Rectal smooth muscle tissue (tissue), 1 donor: ENCODE results near the gene PPP2R3C.
A peak's percentile ranks its signal among the peaks of the same experiment; 100 is the strongest.
"Not testable (repeated sequence)": the region's sequence is repeated elsewhere in the genome, so short reads cannot be mapped to it uniquely, and the experiment has no call there.

Experiments used
- H3K27ac ChIP-seq: one replicate; pipeline ENCODE4 v1.7.0; 2013; ENCODE audit warnings: low read depth, low read length, inconsistent platforms
- H3K27me3 ChIP-seq: one replicate; pipeline ENCODE4 v1.7.0; 2013; ENCODE audit warnings: low read length; ENCODE audit not compliant: control insufficient read depth, insufficient read depth
- H3K36me3 ChIP-seq: one replicate; pipeline ENCODE4 v1.7.0; 2013; ENCODE audit warnings: low read length; ENCODE audit not compliant: control insufficient read depth, insufficient read depth
- H3K4me1 ChIP-seq: one replicate; pipeline ENCODE4 v1.7.0; 2013; ENCODE audit warnings: low read length; ENCODE audit not compliant: control insufficient read depth, insufficient read depth
- H3K4me3 ChIP-seq: one replicate; pipeline ENCODE4 v1.7.0; 2013; ENCODE audit warnings: low read length
- H3K9ac ChIP-seq: one replicate; pipeline ENCODE4 v1.7.0; 2013; ENCODE audit warnings: low read length

The PPP2R3C gene

GRCh38 chr14:35078082-35078481 lies 43.7 kb downstream of the PPP2R3C start:
- no peak overlapping the region for H3K4me3 ChIP-seq
- no peaks in the 10 kb centered on the region for H3K27me3 ChIP-seq
- H3K4me1 ChIP-seq, result no peaks in the 10 kb centered on the region
- no peak overlapping the region for H3K9ac ChIP-seq
- H3K36me3 ChIP-seq, result peaks cover 10% of the 10 kb centered on the region
- no peak overlapping the region for H3K27ac ChIP-seq

GRCh38 chr14:35073486-35073885 lies 48.3 kb downstream of the PPP2R3C start:
- no peak overlapping the region for H3K9ac ChIP-seq
- H3K27me3 ChIP-seq, result no peaks in the 10 kb centered on the region
- H3K27ac ChIP-seq, result no peak overlapping the region
- H3K4me3 ChIP-seq, result no peak overlapping the region
- peaks cover 4% of the 10 kb centered on the region for H3K36me3 ChIP-seq
- no peaks in the 10 kb centered on the region for H3K4me1 ChIP-seq

- H3K9ac ChIP-seq, result no peak overlapping the region
Measured at GRCh38 chr14:35072226-35072625, 49.6 kb downstream of the PPP2R3C start.

GRCh38 chr14:35068238-35069012 lies 53.4 kb downstream of the PPP2R3C start:
- H3K4me1 ChIP-seq, result no peaks in the 10 kb centered on the region
- H3K27me3 ChIP-seq, result no peaks in the 10 kb centered on the region
- no peak overlapping the region for H3K4me3 ChIP-seq
- H3K9ac ChIP-seq, result no peak overlapping the region
- no peaks in the 10 kb centered on the region for H3K36me3 ChIP-seq
- no peak overlapping the region for H3K27ac ChIP-seq

More at GRCh38 chr14:35072226-35072625, 49.6 kb downstream of the PPP2R3C start:
- Histone ChIP-seq H3K36me3 (no peaks in the 10 kb centered on the region), H3K4me1 (no peaks in the 10 kb centered on the region), H3K4me3 (no peak overlapping the region), H3K27me3 (no peaks in the 10 kb centered on the region), H3K27ac (no peak overlapping the region)

- not testable (repeated sequence) for H3K27ac ChIP-seq, H3K4me1 ChIP-seq, H3K9ac ChIP-seq, H3K36me3 ChIP-seq, H3K4me3 ChIP-seq, H3K27me3 ChIP-seq
Measured at GRCh38 chr14:35065731-35066130, 56.1 kb downstream of the PPP2R3C start.

GRCh38 chr14:35061113-35061791 lies 60.5 kb downstream of the PPP2R3C start:
- H3K27me3 ChIP-seq, H3K4me1 ChIP-seq, H3K36me3 ChIP-seq, H3K9ac ChIP-seq, H3K27ac ChIP-seq, H3K4me3 ChIP-seq: not testable (repeated sequence)

DNA sequence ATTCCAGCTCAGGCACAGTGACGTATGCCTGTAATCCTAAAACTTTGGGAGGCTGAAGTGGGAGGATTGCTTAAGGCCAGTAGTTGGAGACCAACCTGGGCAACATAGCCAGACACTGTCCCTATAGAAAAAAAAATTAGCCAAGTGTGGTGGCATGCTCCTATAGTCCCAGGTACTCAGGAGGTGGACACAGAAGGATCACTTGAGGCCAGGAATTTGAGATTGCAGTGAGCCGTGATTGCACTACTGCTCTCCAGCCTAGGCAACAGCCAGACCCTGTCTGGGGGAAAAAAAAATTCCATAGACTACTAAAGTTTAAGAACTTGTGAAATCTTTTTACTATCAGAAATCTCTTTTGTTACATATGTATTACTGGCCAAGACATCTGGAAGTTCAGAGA lies 69.2 kb downstream of the PPP2R3C start:
- H3K27me3 ChIP-seq, result no peaks in the 10 kb centered on the region

DNA sequence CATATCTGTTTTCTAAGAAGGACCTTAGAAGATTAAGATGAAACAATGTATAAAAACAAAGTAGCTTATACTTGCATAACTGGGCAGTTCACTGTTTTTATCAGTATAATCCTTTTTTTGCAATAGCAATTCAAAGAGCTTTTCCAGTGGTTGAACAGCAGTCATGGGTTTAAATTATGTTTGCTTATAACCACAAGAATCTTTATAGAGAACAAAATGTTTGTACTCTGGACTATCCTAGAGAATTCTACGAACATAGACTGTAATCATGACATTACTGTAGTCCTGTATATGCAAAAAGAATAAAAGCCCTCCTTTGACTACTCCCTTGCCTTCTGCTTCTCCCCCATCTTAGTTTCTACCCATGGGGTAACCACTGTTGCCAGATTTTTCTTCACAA lies 70.0 kb downstream of the PPP2R3C start:
- Histone ChIP-seq H3K4me1 (peaks cover 2% of the 10 kb centered on the region), H3K27me3 (no peaks in the 10 kb centered on the region), H3K36me3 (no peaks in the 10 kb centered on the region), H3K9ac (no peak overlapping the region), H3K4me3 (no peak overlapping the region), H3K27ac (no peak overlapping the region)

More for the DNA sequence above, 69.2 kb downstream of the PPP2R3C start:
- H3K27ac ChIP-seq, result no peak overlapping the region
- no peaks in the 10 kb centered on the region for H3K36me3 ChIP-seq
- no peak overlapping the region for H3K4me3 ChIP-seq
- H3K4me1 ChIP-seq, result peaks cover 2% of the 10 kb centered on the region
- no peak overlapping the region for H3K9ac ChIP-seq

DNA sequence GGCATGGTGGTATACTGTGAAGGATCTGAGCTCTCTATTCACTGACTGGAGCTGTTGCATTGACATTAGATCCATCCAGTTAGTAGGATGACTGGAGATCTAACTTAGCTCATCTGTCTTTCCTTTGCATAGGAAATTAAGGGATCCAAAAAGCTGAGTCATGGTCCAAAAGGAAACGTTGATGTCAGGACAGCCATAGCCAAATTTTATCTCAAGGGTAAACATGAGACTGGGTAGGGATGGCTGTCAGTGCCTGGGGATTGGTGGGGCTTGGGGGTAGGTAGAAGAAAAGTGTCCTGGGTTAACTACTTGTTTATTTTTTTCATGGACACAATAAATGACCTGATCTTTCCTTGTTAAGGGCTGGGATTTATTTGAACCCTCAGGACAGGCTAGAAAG lies 71.1 kb downstream of the PPP2R3C start:
- Histone ChIP-seq H3K4me1 (peaks cover 2% of the 10 kb centered on the region), H3K27ac (no peak overlapping the region)

DNA sequence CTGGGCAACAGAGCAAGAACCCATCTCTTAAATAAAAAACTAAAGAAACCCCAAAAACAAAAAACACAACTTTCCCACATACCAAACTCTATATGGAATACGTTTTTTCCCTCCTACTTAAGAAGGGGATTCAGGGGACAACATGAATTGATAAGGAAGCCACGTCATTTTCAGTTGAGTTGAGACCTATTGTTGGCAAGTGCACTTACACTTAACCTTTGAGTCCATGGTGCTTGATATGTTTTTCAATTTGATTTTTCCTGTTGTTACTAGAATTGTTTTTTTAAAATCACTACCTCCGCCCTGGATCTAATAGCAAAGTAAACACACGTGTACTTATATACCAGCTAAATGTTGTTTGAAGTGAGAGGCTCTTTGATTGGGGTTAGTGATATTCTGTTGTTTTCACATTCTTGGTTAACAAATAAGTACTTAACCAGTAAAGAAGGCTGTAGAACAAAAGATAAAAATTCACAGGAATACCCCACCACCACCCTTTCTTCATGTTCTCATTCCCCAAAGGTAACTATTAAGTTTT lies 73.7 kb downstream of the PPP2R3C start:
- Histone ChIP-seq H3K27me3 (no peaks in the 10 kb centered on the region), H3K9ac (no peak overlapping the region), H3K27ac (no peak overlapping the region), H3K36me3 (no peaks in the 10 kb centered on the region), H3K4me3 (peak overlapping the region; percentile 92), H3K4me1 (peaks cover 2% of the 10 kb centered on the region)

More for the DNA sequence above, 71.1 kb downstream of the PPP2R3C start:
- H3K36me3 ChIP-seq, result no peaks in the 10 kb centered on the region
- no peaks in the 10 kb centered on the region for H3K27me3 ChIP-seq
- H3K4me3 ChIP-seq, result no peak overlapping the region
- H3K9ac ChIP-seq, result no peak overlapping the region

- Histone ChIP-seq H3K27ac (peak overlapping the region; percentile 98), H3K4me1 (peaks cover 2% of the 10 kb centered on the region), H3K27me3 (no peaks in the 10 kb centered on the region), H3K4me3 (peak overlapping the region; percentile 92), H3K36me3 (no peaks in the 10 kb centered on the region), H3K9ac (peak overlapping the region; percentile 74)
Measured at GRCh38 chr14:35046751-35047536, 74.8 kb downstream of the PPP2R3C start.

- Histone ChIP-seq H3K36me3 (no peaks in the 10 kb centered on the region), H3K4me3 (peak within 1 kb of the TSS; percentile 95), H3K4me1 (peaks cover 2% of the 10 kb centered on the region), H3K27ac (peak within 1 kb of the TSS; percentile 98), H3K9ac (peak within 1 kb of the TSS; percentile 80), H3K27me3 (no peaks in the 10 kb centered on the region)
Measured at GRCh38 chr14:35046048-35046750, 75.6 kb downstream of the PPP2R3C start, which contains the start of gene FAM177A1. FAM177A1 (plus strand) TSS chr14:35046272; CDS start chr14:35046464, 192 bp downstream.
